WTC11 (cell line): ENCODE data around the gene ARAP2.

ENCODE experiments used
- MYBL2 ChIP-seq: sonication (generic); formaldehyde crosslinking; IDR thresholded peaks from 2 replicates; pipeline ENCODE4 v1.8.1; 2023; ENCODE audit warnings: mild to moderate bottlenecking, moderate library complexity, missing genetic modification reagents
- NR1H2 ChIP-seq: sonication (generic); formaldehyde crosslinking; IDR thresholded peaks from 2 replicates; pipeline ENCODE4 v1.9.0; 2021; ENCODE audit warnings: mild to moderate bottlenecking, moderate library complexity, missing genetic modification reagents
- NR3C1 ChIP-seq: sonication (generic); formaldehyde crosslinking; conservative IDR thresholded peaks from 2 replicates; pipeline ENCODE4 v1.8.1; 2023; ENCODE audit warnings: low read depth, mild to moderate bottlenecking, missing genetic modification reagents
- SP1 ChIP-seq: sonication (generic); formaldehyde crosslinking; conservative IDR thresholded peaks from 2 replicates; pipeline ENCODE4 v1.8.1; 2022; ENCODE audit warnings: missing genetic modification reagents
- TF ChIP-seq, protein P1 (sequence below): fragments of 200-600 bp; IDR thresholded peaks from 2 replicates; pipeline ENCODE4 v1.8.0; 2022; ENCODE audit warnings: antibody characterized with exemption
- TF ChIP-seq, protein P2 (sequence below): sonication (generic); formaldehyde crosslinking; IDR thresholded peaks from 2 replicates; pipeline ENCODE4 v1.8.0; 2022; ENCODE audit warnings: mild to moderate bottlenecking, missing genetic modification reagents

DNA sequence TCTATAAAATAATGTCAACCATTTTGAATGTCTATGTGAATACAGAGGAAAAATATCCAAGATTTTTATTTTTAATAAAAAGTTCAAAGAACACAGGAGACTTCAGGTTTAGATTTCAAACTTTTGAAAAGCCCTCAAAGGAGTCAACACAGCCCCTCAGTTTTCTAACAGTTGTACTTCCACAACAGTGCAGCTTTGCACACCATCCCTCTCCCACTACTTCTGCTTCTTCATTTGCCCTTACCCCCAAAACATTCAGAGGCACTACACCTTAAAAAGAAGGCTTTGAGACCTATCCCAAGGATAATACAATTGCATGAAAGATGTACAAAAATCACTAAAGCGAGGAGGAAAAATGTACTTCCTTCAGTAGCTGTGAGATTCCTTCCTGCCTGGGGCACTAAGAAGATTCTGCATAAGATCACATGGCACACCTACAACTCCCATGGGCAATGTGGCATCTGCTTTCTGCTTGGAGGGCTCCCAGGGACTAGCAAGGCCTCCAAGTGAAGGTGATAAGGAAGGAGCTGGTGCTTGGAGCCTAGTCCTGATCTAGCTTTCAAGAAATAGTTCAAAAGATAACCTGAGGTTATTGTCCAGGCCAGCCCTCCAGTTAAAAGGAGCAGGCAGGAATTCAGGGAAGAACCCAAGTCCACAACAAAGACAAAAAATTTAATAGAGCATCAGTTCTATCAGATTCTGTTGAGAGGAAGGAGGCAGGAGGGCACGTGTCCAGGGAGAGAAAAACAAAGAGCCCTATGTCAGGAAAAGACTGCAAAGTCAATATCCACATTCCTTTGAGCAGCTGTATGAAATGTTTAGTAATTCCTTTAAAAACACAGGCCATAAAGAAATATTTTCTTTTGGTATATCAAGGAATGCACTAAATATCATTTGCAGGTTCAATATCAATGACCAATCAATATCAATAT is 19.1 kb downstream of the ARAP2 start:
- TF ChIP-seq, protein P1, sequence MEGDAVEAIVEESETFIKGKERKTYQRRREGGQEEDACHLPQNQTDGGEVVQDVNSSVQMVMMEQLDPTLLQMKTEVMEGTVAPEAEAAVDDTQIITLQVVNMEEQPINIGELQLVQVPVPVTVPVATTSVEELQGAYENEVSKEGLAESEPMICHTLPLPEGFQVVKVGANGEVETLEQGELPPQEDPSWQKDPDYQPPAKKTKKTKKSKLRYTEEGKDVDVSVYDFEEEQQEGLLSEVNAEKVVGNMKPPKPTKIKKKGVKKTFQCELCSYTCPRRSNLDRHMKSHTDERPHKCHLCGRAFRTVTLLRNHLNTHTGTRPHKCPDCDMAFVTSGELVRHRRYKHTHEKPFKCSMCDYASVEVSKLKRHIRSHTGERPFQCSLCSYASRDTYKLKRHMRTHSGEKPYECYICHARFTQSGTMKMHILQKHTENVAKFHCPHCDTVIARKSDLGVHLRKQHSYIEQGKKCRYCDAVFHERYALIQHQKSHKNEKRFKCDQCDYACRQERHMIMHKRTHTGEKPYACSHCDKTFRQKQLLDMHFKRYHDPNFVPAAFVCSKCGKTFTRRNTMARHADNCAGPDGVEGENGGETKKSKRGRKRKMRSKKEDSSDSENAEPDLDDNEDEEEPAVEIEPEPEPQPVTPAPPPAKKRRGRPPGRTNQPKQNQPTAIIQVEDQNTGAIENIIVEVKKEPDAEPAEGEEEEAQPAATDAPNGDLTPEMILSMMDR, result no peak
- TF ChIP-seq NR1H2, result no peak
- TF ChIP-seq MYBL2 (CRISPR knock-in tag), result no peak
- TF ChIP-seq SP1 (CRISPR knock-in tag), result no peak
- TF ChIP-seq NR3C1, result no peak
- TF ChIP-seq, protein P2, sequence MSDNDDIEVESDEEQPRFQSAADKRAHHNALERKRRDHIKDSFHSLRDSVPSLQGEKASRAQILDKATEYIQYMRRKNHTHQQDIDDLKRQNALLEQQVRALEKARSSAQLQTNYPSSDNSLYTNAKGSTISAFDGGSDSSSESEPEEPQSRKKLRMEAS (CRISPR knock-in tag), result no peak
